HepG2 (cell line): ENCODE results near the gene CALML6. TPM values are rescaled to one million over a fixed set of nuclear protein-coding genes. Genes with fewer than 3 reads are reported as not detected.
A peak's percentile ranks its signal among the peaks of the same experiment; 100 is the strongest.

Experiments used
- ATF4 ChIP-seq, 2 experiments: fragments of 450-650 bp in 1 of 2; sonication (generic) in 1 of 2; formaldehyde crosslinking; IDR thresholded peaks; 2 replicates each; pipeline versions ENCODE4 v1.5.0 to v1.8.0; 2020 to 2022; ENCODE audit warnings: mild to moderate bottlenecking in 1 of 2, missing genetic modification reagents in 1 of 2
- CHD2 ChIP-seq: IDR thresholded peaks from 2 replicates; pipeline ENCODE4 v1.6.1; 2011; ENCODE audit warnings: low read depth, low read length, improper control_type of control experiment
- ELK4 ChIP-seq: sonication (generic); formaldehyde crosslinking; IDR thresholded peaks from 2 replicates; pipeline ENCODE4 v1.9.0; 2021; ENCODE audit warnings: missing genetic modification reagents, borderline replicate concordance
- GTF2F1 ChIP-seq: fragments of 150-350 bp; IDR thresholded peaks from 2 replicates; pipeline ENCODE4 v1.6.1; 2014; ENCODE audit warnings: low read length
- PAWR ChIP-seq: sonication (generic); formaldehyde crosslinking; IDR thresholded peaks from 2 replicates; pipeline ENCODE4 v1.4.0; 2020; ENCODE audit warnings: missing genetic modification reagents, mild to moderate bottlenecking, borderline replicate concordance
- SMARCC2 ChIP-seq: fragments of 450-650 bp; IDR thresholded peaks from 2 replicates; pipeline ENCODE4 v1.6.1; 2017; ENCODE audit warnings: antibody characterized with exemption, mild to moderate bottlenecking
- TFDP2 ChIP-seq: sonication (generic); formaldehyde crosslinking; IDR thresholded peaks from 2 replicates; pipeline ENCODE4 v1.4.0; 2020; ENCODE audit warnings: missing genetic modification reagents
- YEATS2 ChIP-seq: sonication (generic); formaldehyde crosslinking; IDR thresholded peaks from 2 replicates; pipeline ENCODE4 v1.4.0; 2020; ENCODE audit warnings: missing genetic modification reagents, borderline replicate concordance
- ZBTB4 ChIP-seq: sonication (generic); formaldehyde crosslinking; IDR thresholded peaks from 2 replicates; pipeline ENCODE4 v1.4.0; 2020; ENCODE audit warnings: missing genetic modification reagents, mild to moderate bottlenecking, borderline replicate concordance
- ZKSCAN1 ChIP-seq: fragments of 150-350 bp; IDR thresholded peaks from 2 replicates; pipeline ENCODE4 v1.6.1; 2014; ENCODE audit warnings: low read length
- ZNF234 ChIP-seq: sonication (generic); formaldehyde crosslinking; conservative IDR thresholded peaks from 2 replicates; pipeline ENCODE4 v1.5.1; 2020; ENCODE audit warnings: mild to moderate bottlenecking, missing genetic modification reagents
- ZNF343 ChIP-seq: sonication (generic); formaldehyde crosslinking; IDR thresholded peaks from 2 replicates; pipeline ENCODE4 v1.4.0; 2020; ENCODE audit warnings: mild to moderate bottlenecking, missing genetic modification reagents
- ZNF484 ChIP-seq: sonication (generic); formaldehyde crosslinking; IDR thresholded peaks from 2 replicates; pipeline ENCODE4 v1.5.1; 2020; ENCODE audit warnings: mild to moderate bottlenecking, low read depth, missing genetic modification reagents, borderline replicate concordance
- ZNF609 ChIP-seq: sonication (generic); formaldehyde crosslinking; IDR thresholded peaks from 2 replicates; pipeline ENCODE4 v1.4.0; 2020; ENCODE audit warnings: mild to moderate bottlenecking, missing genetic modification reagents, borderline replicate concordance
- ZNF629 ChIP-seq: sonication (generic); formaldehyde crosslinking; conservative IDR thresholded peaks from 2 replicates; pipeline ENCODE4 v1.5.0; 2020; ENCODE audit warnings: missing genetic modification reagents
- polyA plus RNA-seq, 8 experiments: library from polyadenylated mRNA; depleted of rRNA in 3 of 8; stranded (reverse) in 7 of 8; unstranded in 1 of 8; fragments of >200 nt; fragmentation: Illumina TruSeq in 4 of 8; extraction: Trizol in 4 of 8; gene quantifications; 2 replicates each; pipeline versions ENCODE4 v1.2.1 to v1.2.3, GENCODE V29; 2011 to 2016; ENCODE audit warnings: low read depth in 4 of 8, missing spikeins in 1 of 8, mixed read lengths in 1 of 8; ENCODE audit not compliant: insufficient read depth in 1 of 8
- total RNA-seq, 5 experiments: library from RNA; depleted of rRNA; stranded (reverse); fragments of >200 nt; fragmentation: Illumina TruSeq; extraction: Trizol; gene quantifications; 2 replicates each; pipeline ENCODE4 v1.2.3, GENCODE V29; 2016; ENCODE audit warnings: low read depth in 1 of 5

Gene CALML6
- total and polyA plus RNA-seq, 2 of the 13 experiments (the other 11 are each of a cell fraction or from before 2014, with no cell fraction given) = 0.11 to 0.12 TPM

GRCh38 chr1:1920608-1921458, 5.8 kb downstream of the CALML6 start (continued):
- TF ChIP-seq ZNF609 (CRISPR knock-in tag) (no peak; the same call in 1 of the 2 replicates), ZNF629 (CRISPR knock-in tag) (peak; percentile 64; the same call in 1 of the 2 replicates), ZBTB4 (CRISPR knock-in tag) (no peak), CHD2 (no peak), ZKSCAN1 (no peak), SMARCC2 (no peak), YEATS2 (CRISPR knock-in tag) (no peak), ZNF234 (CRISPR knock-in tag) (0 out of 2 replicates have a peak, but pooled peaks have one; percentile 65), TFDP2 (CRISPR knock-in tag) (no peak; the same call in 1 of the 2 replicates), PAWR (no peak), ZNF343 (peak; percentile 29; the same call in 1 of the 2 replicates), ZNF484 (CRISPR knock-in tag) (0 out of 2 replicates have a peak, but pooled peaks have one; percentile 73), ATF4 (CRISPR knock-in tag; IDR thresholded peaks at IDR 0.05) (no peak), ELK4 (no peak), GTF2F1 (no peak)
